Neuronal stem cell (in vitro differentiated cells): ENCODE results near the gene PCDHB14.
"Not testable (repeated sequence)": the region's sequence is repeated elsewhere in the genome, so short reads cannot be mapped to it uniquely, and the experiment has no call there.

Experiments
- DNase-seq: peaks from one replicate; pipeline ENCODE4 v3.0.0-alpha.2; 2013; ENCODE audit warnings: low spot score
- H2AFZ ChIP-seq: one replicate; pipeline ENCODE4 v1.6.1; 2013; ENCODE audit warnings: mild to moderate bottlenecking, low read length, inconsistent platforms
- H2AK5ac ChIP-seq: 2 replicates; pipeline ENCODE4 v1.6.1; 2013; ENCODE audit warnings: low read depth, mild to moderate bottlenecking, inconsistent platforms, low read length, moderate library complexity, mixed read lengths
- H2BK120ac ChIP-seq: 2 replicates; pipeline ENCODE4 v1.6.1; 2013; ENCODE audit warnings: low read depth, mild to moderate bottlenecking, inconsistent platforms, low read length, moderate library complexity, mixed read lengths
- H2BK12ac ChIP-seq: one replicate; pipeline ENCODE4 v1.6.1; 2013; ENCODE audit warnings: low read length, inconsistent platforms
- H2BK15ac ChIP-seq: 2 replicates; pipeline ENCODE4 v1.6.1; 2013; ENCODE audit warnings: mild to moderate bottlenecking, low read length, inconsistent platforms, mixed read lengths
- H2BK5ac ChIP-seq: one replicate; pipeline ENCODE4 v1.6.1; 2013; ENCODE audit warnings: inconsistent platforms, mild to moderate bottlenecking, low read length, moderate library complexity
- H3K14ac ChIP-seq: one replicate; pipeline ENCODE4 v1.6.1; 2013; ENCODE audit warnings: low read length, inconsistent platforms
- H3K18ac ChIP-seq: 2 replicates; pipeline ENCODE4 v1.6.1; 2013; ENCODE audit warnings: low read length, inconsistent platforms
- H3K23ac ChIP-seq: 2 replicates; pipeline ENCODE4 v1.6.1; 2013; ENCODE audit warnings: low read depth, mild to moderate bottlenecking, mixed read lengths, low read length, inconsistent platforms; ENCODE audit not compliant: poor library complexity
- H3K27ac ChIP-seq: replicated peaks from 3 replicates; pipeline ENCODE4 v1.5.1; 2013; ENCODE audit warnings: low read length, inconsistent platforms
- H3K27me3 ChIP-seq, 3 experiments: 2 replicates each; pipeline ENCODE4 v1.6.1; 2013; ENCODE audit warnings: low read length in 3 of 3, mild to moderate bottlenecking in 2 of 3, inconsistent platforms in 1 of 3, low read depth in 1 of 3, mixed read lengths in 1 of 3, moderate library complexity in 1 of 3; ENCODE audit not compliant: control insufficient read depth in 3 of 3, insufficient read depth in 3 of 3
- H3K36me3 ChIP-seq, 2 donors: replicated peaks in 1 of 2; 2 replicates each; pipeline ENCODE4 v1.6.1; 2013; ENCODE audit warnings: low read length in 2 of 2; ENCODE audit not compliant: control insufficient read depth in 2 of 2, insufficient read depth in 2 of 2
- H3K4ac ChIP-seq: 2 replicates; pipeline ENCODE4 v1.6.1; 2013; ENCODE audit warnings: inconsistent platforms, mild to moderate bottlenecking, low read length, moderate library complexity
- H3K4me1 ChIP-seq, 2 donors: 1 replicate in 1 of 2; 2 replicates in 1 of 2; pipeline ENCODE4 v1.6.1; 2013; ENCODE audit warnings: low read length in 2 of 2, low read depth in 1 of 2; ENCODE audit not compliant: control insufficient read depth in 2 of 2, insufficient read depth in 1 of 2
- H3K4me2 ChIP-seq: one replicate; pipeline ENCODE4 v1.6.1; 2013; ENCODE audit warnings: mild to moderate bottlenecking, low read length, inconsistent platforms; ENCODE audit not compliant: insufficient read depth, poor library complexity, severe bottlenecking
- H3K4me3 ChIP-seq, 2 donors: 2 replicates each; pipeline ENCODE4 v1.5.1; 2013; ENCODE audit warnings: low read length in 2 of 2, mild to moderate bottlenecking in 2 of 2, inconsistent platforms in 1 of 2, moderate library complexity in 1 of 2
- H3K79me1 ChIP-seq: one replicate; pipeline ENCODE4 v1.6.1; 2013; ENCODE audit warnings: low read depth, mild to moderate bottlenecking, inconsistent platforms, low read length, moderate library complexity
- H3K9ac ChIP-seq: one replicate; pipeline ENCODE4 v1.6.1; 2013; ENCODE audit warnings: mild to moderate bottlenecking, low read depth, low read length, inconsistent platforms; ENCODE audit not compliant: poor library complexity
- H3K9me3 ChIP-seq, 2 donors: replicated peaks in 1 of 2; 2 replicates each; pipeline versions ENCODE3 to v1.6.1; 2013; ENCODE audit warnings: low read length in 2 of 2, mild to moderate bottlenecking in 2 of 2, inconsistent platforms in 1 of 2, low read depth in 1 of 2, mixed read lengths in 1 of 2, moderate library complexity in 1 of 2; ENCODE audit not compliant: control insufficient read depth in 2 of 2, insufficient read depth in 1 of 2
- H4K8ac ChIP-seq: one replicate; pipeline ENCODE4 v1.6.1; 2013; ENCODE audit warnings: low read depth, mild to moderate bottlenecking, inconsistent platforms, low read length, moderate library complexity
- H4K91ac ChIP-seq: one replicate; pipeline ENCODE4 v1.6.1; 2013; ENCODE audit warnings: low read length, low read depth, mild to moderate bottlenecking, inconsistent platforms; ENCODE audit not compliant: poor library complexity
- WGBS, 2 donors: extraction: QIAGEN DNeasy Blood & Tissue Kit; methylation state at CpG; one replicate each; pipeline ENCODE4 v1.1.7; 2013; ENCODE audit warnings: missing lambda C conversion rate in 2 of 2, mixed read lengths in 1 of 2; ENCODE audit not compliant: insufficient read length in 2 of 2, insufficient replicate concordance in 1 of 2; ENCODE audit errors: extremely low coverage in 2 of 2; 5-methylcytosine and 5-hydroxymethylcytosine counted together

The PCDHB14 gene

GRCh38 chr5:141216035-141216434 lies 7.1 kb upstream of the PCDHB14 start:
- H3K27me3 ChIP-seq, H3K23ac ChIP-seq, H2BK15ac ChIP-seq, H4K8ac ChIP-seq, H4K91ac ChIP-seq, H3K4me1 ChIP-seq, H3K14ac ChIP-seq, H2BK5ac ChIP-seq, H3K4me2 ChIP-seq, H2BK120ac ChIP-seq, H2AFZ ChIP-seq, H2AK5ac ChIP-seq, H3K4ac ChIP-seq, H3K36me3 ChIP-seq, DNase-seq, H3K9ac ChIP-seq, H3K4me3 ChIP-seq, H3K27ac ChIP-seq, H3K79me1 ChIP-seq, H3K18ac ChIP-seq, H2BK12ac ChIP-seq: not testable (repeated sequence)
- peaks cover 2 to 18% of the 10 kb centered on the region in 2 donors for H3K9me3 ChIP-seq
- no CpG with 5 or more reads among the region's 26 CpGs for WGBS, 2 donors

GRCh38 chr5:141224844-141225243 lies 1.7 kb downstream of the PCDHB14 start:
- not testable (repeated sequence) for H2BK5ac ChIP-seq, H2AFZ ChIP-seq, H3K27ac ChIP-seq, H3K9ac ChIP-seq, H3K27me3 ChIP-seq, H3K4me1 ChIP-seq, H3K4ac ChIP-seq, H3K4me3 ChIP-seq, H3K4me2 ChIP-seq, H2AK5ac ChIP-seq, H3K79me1 ChIP-seq, H4K91ac ChIP-seq, H3K14ac ChIP-seq, H3K23ac ChIP-seq, DNase-seq, H2BK120ac ChIP-seq, H4K8ac ChIP-seq, H3K36me3 ChIP-seq, H2BK12ac ChIP-seq, H2BK15ac ChIP-seq, H3K18ac ChIP-seq
- peaks cover 7 to 21% of the 10 kb centered on the region in 2 donors for H3K9me3 ChIP-seq
- WGBS, 2 donors, result no CpG with 5 or more reads among the region's 40 CpGs

- H3K79me1 ChIP-seq, H3K4me3 ChIP-seq, H3K14ac ChIP-seq, H2BK12ac ChIP-seq, H3K27ac ChIP-seq, H3K4me2 ChIP-seq, H3K18ac ChIP-seq, H3K4ac ChIP-seq, H3K23ac ChIP-seq, H3K4me1 ChIP-seq, H2AFZ ChIP-seq, H2AK5ac ChIP-seq, H3K36me3 ChIP-seq, H3K9ac ChIP-seq, H4K8ac ChIP-seq, H2BK5ac ChIP-seq, H4K91ac ChIP-seq, H2BK15ac ChIP-seq, DNase-seq, H2BK120ac ChIP-seq, H3K27me3 ChIP-seq: not testable (repeated sequence)
- WGBS, 2 donors, result no CpG with 5 or more reads among the region's 30 CpGs
- H3K9me3 ChIP-seq, result peaks cover 7 to 21% of the 10 kb centered on the region in 2 donors
Observed at GRCh38 chr5:141225421-141225820, 2.3 kb downstream of the PCDHB14 start.

GRCh38 chr5:141234109-141234667 lies 11.0 kb downstream of the PCDHB14 start:
- Histone ChIP-seq H3K23ac (no peak overlapping the region), H2AFZ (no peak overlapping the region), H3K9ac (no peak overlapping the region), H3K79me1 (peaks cover 3% of the 10 kb centered on the region), H3K14ac (no peak overlapping the region), H3K36me3 (no peaks in the 10 kb centered on the region), H3K9me3 (peaks cover 7 to 29% of the 10 kb centered on the region in 2 donors), H3K27me3 (no peaks in the 10 kb centered on the region), H4K8ac (no peak overlapping the region), H3K27ac (no peak overlapping the region), H2BK120ac (no peak overlapping the region), H3K4me3 (no peak overlapping the region), H2BK15ac (no peak overlapping the region), H3K4ac (no peak overlapping the region), H2AK5ac (no peak overlapping the region), H2BK12ac (no peak overlapping the region), H3K18ac (no peak overlapping the region), H3K4me1 (no peaks in the 10 kb centered on the region), H2BK5ac (no peak overlapping the region), H4K91ac (no peak overlapping the region), H3K4me2 (no peak overlapping the region)
- no peak for DNase-seq
- whole genome bisulfite sequencing, 2 donors, result no CpG with 5 or more reads among the region's 15 CpGs
